BE2C (cell line): ENCODE results near the gene SLC7A14.

Source experiments
- DNase-seq: peaks from one replicate; pipeline ENCODE4 v3.0.0-alpha.2; 2020
- H3K27me3 ChIP-seq: fragments of 250-450 bp; sonication (Bioruptor Pico); 2 replicates; pipeline ENCODE4 v1.5.1; 2020; ENCODE audit warnings: mild to moderate bottlenecking
- H3K36me3 ChIP-seq: fragments of 250-450 bp; sonication (Bioruptor Pico); 2 replicates; pipeline ENCODE4 v1.5.1; 2020; ENCODE audit warnings: mild to moderate bottlenecking
- H3K4me1 ChIP-seq: fragments of 250-450 bp; sonication (Bioruptor Pico); 2 replicates; pipeline ENCODE4 v1.5.1; 2020
- H3K4me3 ChIP-seq: 2 replicates; pipeline ENCODE4 v1.5.1; 2011; ENCODE audit warnings: low read depth, low read length
- H3K9me3 ChIP-seq: fragments of 250-450 bp; sonication (Bioruptor Pico); 2 replicates; pipeline ENCODE4 v1.5.1; 2020
- TF ChIP-seq, protein P1 (sequence below): IDR thresholded peaks from 2 replicates; pipeline ENCODE4 v1.5.1; 2012; ENCODE audit warnings: mild to moderate bottlenecking, low read depth, low read length

The SLC7A14 gene

DNA sequence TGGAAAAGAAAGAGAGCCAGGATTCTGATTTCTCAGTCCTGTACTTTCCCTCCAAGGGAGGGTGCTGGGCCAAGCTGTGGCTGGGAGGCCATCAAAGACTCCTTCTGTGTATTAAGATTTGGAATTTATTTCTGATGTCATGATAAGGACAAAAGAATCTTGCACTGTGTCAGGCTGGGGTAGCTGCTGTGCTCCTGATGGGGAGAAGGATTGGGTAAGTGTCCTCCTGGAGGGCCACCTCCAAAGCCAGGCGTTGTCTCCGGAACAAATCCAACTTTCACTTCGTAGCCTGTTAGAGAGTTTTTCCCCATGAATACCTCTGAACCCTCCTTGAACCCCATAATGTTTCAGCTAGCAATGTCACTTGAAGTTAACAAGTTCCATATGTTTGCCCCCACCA is 137.3 kb downstream of the SLC7A14 start:
- H3K36me3 ChIP-seq, result 0 out of 2 replicates have a peak, but pooled peaks cover 3% of the 10 kb centered on the region
- H3K4me1 ChIP-seq, result no peaks in the 10 kb centered on the region
- TF ChIP-seq, protein P1, sequence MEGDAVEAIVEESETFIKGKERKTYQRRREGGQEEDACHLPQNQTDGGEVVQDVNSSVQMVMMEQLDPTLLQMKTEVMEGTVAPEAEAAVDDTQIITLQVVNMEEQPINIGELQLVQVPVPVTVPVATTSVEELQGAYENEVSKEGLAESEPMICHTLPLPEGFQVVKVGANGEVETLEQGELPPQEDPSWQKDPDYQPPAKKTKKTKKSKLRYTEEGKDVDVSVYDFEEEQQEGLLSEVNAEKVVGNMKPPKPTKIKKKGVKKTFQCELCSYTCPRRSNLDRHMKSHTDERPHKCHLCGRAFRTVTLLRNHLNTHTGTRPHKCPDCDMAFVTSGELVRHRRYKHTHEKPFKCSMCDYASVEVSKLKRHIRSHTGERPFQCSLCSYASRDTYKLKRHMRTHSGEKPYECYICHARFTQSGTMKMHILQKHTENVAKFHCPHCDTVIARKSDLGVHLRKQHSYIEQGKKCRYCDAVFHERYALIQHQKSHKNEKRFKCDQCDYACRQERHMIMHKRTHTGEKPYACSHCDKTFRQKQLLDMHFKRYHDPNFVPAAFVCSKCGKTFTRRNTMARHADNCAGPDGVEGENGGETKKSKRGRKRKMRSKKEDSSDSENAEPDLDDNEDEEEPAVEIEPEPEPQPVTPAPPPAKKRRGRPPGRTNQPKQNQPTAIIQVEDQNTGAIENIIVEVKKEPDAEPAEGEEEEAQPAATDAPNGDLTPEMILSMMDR, result no peak
- H3K9me3 ChIP-seq, result no peaks in the 10 kb centered on the region
- H3K4me3 ChIP-seq, result no peak overlapping the region
- no peaks in the 10 kb centered on the region for H3K27me3 ChIP-seq
- DNase-seq, result no peak

GRCh38 chr3:170443457-170443856 is 142.4 kb downstream of the SLC7A14 start:
- TF ChIP-seq, protein P1, result no peak
- H3K4me1 ChIP-seq, result no peaks in the 10 kb centered on the region

GRCh38 chr3:170442947-170443346 is 142.9 kb downstream of the SLC7A14 start:
- no peak for DNase-seq
- Histone ChIP-seq H3K4me3 (no peak overlapping the region), H3K36me3 (0 out of 2 replicates have a peak, but pooled peaks cover 3% of the 10 kb centered on the region), H3K9me3 (no peaks in the 10 kb centered on the region), H3K27me3 (no peaks in the 10 kb centered on the region), H3K4me1 (no peaks in the 10 kb centered on the region)
- TF ChIP-seq, protein P1, result no peak

More at GRCh38 chr3:170443457-170443856, 142.4 kb downstream of the SLC7A14 start:
- Histone ChIP-seq H3K4me3 (no peak overlapping the region), H3K27me3 (no peaks in the 10 kb centered on the region), H3K9me3 (no peaks in the 10 kb centered on the region), H3K36me3 (0 out of 2 replicates have a peak, but pooled peaks cover 3% of the 10 kb centered on the region)
- DNase-seq, result no peak

- no peaks in the 10 kb centered on the region for H3K4me1 ChIP-seq
- no peak for DNase-seq
- TF ChIP-seq, protein P1, result no peak
- H3K36me3 ChIP-seq, result 0 out of 2 replicates have a peak, but pooled peaks cover 3% of the 10 kb centered on the region
- no peaks in the 10 kb centered on the region for H3K27me3 ChIP-seq
- no peaks in the 10 kb centered on the region for H3K9me3 ChIP-seq
- no peak overlapping the region for H3K4me3 ChIP-seq
Observed at GRCh38 chr3:170441412-170441811, 144.5 kb downstream of the SLC7A14 start.

DNA sequence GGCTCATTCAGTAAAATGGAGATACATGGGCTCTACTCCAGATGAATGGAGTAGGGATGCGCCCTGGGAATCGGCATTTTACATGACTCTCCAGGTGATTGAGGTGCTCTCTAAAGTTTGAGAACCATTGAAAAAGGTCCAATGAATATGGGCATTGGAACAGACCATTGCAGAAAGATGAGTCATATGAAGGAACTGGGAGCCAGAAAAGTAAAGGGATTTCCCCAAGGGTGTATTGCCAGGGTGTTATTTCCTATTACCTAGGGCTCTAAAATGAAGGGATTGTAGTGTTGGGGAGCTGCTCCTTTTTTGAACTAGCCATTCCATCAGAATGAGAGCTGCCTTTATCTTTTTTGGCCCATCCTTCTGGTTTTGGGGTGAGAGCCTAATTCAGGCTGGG is 145.5 kb downstream of the SLC7A14 start:
- Histone ChIP-seq H3K4me1 (no peaks in the 10 kb centered on the region), H3K27me3 (no peaks in the 10 kb centered on the region), H3K36me3 (no peaks in the 10 kb centered on the region), H3K9me3 (no peaks in the 10 kb centered on the region), H3K4me3 (no peak overlapping the region)
- no peak for DNase-seq
- TF ChIP-seq, protein P1, result no peak

DNA sequence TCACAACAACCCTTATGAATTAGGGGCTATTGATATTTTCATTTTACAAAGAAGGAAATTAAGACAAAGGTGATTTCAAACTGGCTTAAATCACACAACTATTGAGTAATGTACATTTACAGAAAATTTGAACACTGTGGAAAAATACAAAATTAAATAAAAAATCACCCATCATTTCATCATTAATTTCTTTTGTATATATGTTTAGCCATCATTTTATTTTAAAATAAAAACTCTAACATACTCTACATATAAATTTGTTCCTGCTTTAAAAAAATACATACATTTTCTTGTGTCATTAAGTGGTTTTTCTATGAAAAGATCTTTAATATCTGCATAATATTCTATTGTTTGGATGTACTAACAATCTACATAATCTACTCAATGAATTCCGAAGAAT is 147.0 kb downstream of the SLC7A14 start:
- Histone ChIP-seq H3K27me3 (no peaks in the 10 kb centered on the region), H3K36me3 (no peaks in the 10 kb centered on the region), H3K4me3 (no peak overlapping the region), H3K9me3 (no peaks in the 10 kb centered on the region), H3K4me1 (no peaks in the 10 kb centered on the region)
- DNase-seq, result no peak
- TF ChIP-seq, protein P1, result no peak
